KMS-11 (cell line): ENCODE data around the gene RBM6.

Experiments
- H2AFZ ChIP-seq: fragments of 200-600 bp; sonication (generic); 2 replicates; pipeline ENCODE4 v1.6.1; 2016; ENCODE audit warnings: antibody characterized with exemption, mixed run types, low read depth
- H3K27ac ChIP-seq: fragments of 200-600 bp; sonication (generic); 2 replicates; pipeline ENCODE4 v1.6.1; 2016; ENCODE audit warnings: mild to moderate bottlenecking, mixed run types
- H3K27me3 ChIP-seq: fragments of 200-600 bp; sonication (generic); 2 replicates; pipeline ENCODE4 v1.6.1; 2017; ENCODE audit warnings: mild to moderate bottlenecking, low read depth, mixed run types, moderate library complexity; ENCODE audit not compliant: insufficient read depth
- H3K36me3 ChIP-seq: fragments of 200-600 bp; sonication (generic); 2 replicates; pipeline ENCODE4 v1.6.1; 2017; ENCODE audit warnings: mild to moderate bottlenecking, mixed run types; ENCODE audit not compliant: insufficient read depth
- H3K4me1 ChIP-seq: fragments of 200-600 bp; sonication (generic); 2 replicates; pipeline ENCODE4 v1.6.1; 2016; ENCODE audit warnings: mild to moderate bottlenecking, low read depth, mixed run types; ENCODE audit not compliant: poor library complexity, severe bottlenecking
- H3K4me2 ChIP-seq: fragments of 200-600 bp; sonication (generic); 2 replicates; pipeline ENCODE4 v1.7.0; 2016; ENCODE audit warnings: mild to moderate bottlenecking, mixed run types
- H3K4me3 ChIP-seq: fragments of 200-600 bp; sonication (generic); IDR thresholded peaks from 2 replicates; pipeline ENCODE4 v1.6.1; 2017; ENCODE audit warnings: low read depth, low read length, mixed read lengths; ENCODE audit not compliant: insufficient read depth
- H3K79me2 ChIP-seq: fragments of 200-600 bp; sonication (generic); 2 replicates; pipeline ENCODE4 v1.6.1; 2016; ENCODE audit warnings: low read depth, mixed run types; ENCODE audit not compliant: insufficient read depth
- H3K9ac ChIP-seq: fragments of 200-600 bp; sonication (generic); 2 replicates; pipeline ENCODE4 v1.6.1; 2016; ENCODE audit warnings: mild to moderate bottlenecking, mixed run types
- H4K20me1 ChIP-seq: fragments of 200-600 bp; sonication (generic); 2 replicates; pipeline ENCODE4 v1.6.1; 2016; ENCODE audit warnings: mild to moderate bottlenecking, mixed run types; ENCODE audit not compliant: insufficient read depth
- TF ChIP-seq, protein P1 (sequence below): fragments of 200-600 bp; sonication (generic); conservative IDR thresholded peaks from 2 replicates; pipeline ENCODE4 v1.6.1; 2017; ENCODE audit warnings: low read depth, mild to moderate bottlenecking, antibody characterized with exemption, low read length, moderate library complexity, mixed read lengths

RBM6 gene

DNA sequence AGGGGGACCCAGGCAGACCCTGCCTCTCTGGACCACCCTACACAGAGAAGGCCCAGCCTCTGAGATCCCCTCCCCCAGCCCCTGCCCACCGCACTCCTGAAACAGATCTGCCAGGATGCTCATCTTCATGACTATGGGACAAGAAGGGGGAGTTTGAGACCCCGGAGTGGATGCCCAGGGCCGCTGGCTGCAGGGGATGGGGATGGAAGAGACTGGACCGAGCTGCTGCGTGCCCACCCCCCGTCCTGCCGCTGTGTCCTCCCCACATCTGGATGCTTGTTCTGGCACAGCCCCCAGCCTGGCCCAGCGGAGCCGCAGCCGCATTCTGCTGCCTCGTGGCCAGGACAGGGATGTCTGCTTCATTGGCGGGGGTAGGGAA lies 184.8 kb downstream of the RBM6 start:
- H2AFZ ChIP-seq = no peak overlapping the region
- H3K79me2 ChIP-seq = no peaks in the 10 kb centered on the region

DNA sequence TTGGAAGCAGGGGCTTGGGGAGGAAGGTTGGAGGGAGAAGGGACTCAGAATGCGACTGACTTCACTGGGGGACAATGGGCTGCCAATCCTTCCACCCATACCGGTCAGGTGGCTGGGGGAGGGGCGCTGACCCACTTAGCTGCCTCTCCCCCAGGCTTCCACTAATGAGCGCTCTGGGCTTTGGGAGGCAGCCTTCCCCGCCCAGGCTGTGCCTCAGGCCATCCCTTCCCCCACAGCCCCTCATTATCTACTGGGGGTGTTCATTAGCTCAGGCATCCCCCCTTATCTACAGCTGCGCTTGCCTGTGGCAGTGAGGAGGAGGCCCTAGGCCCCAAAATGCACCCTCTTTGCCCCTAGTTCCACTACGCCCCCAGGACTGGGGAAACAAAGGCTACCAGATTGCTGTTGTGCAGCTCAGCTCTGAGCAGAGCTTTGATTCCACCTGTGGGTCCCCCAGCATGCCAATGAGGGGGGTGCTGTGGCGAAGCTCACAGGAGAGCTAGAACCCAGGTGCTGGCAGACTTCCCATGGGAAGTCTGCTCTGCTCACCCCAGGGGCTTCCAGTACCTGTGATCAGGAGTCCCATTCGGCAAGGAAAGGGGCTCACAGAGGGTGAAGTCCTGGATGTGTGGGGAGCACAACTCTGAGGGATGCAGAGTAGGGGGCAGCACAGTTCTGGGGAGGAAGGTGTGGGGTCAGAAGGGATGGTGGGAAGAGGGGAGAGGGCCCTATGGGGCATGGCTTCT lies 185.8 kb downstream of the RBM6 start:
- Histone ChIP-seq H4K20me1 (no peaks in the 10 kb centered on the region), H3K4me1 (no peaks in the 10 kb centered on the region), H3K9ac (no peak overlapping the region), H2AFZ (no peak overlapping the region), H3K27me3 (no peaks in the 10 kb centered on the region), H3K27ac (no peak overlapping the region), H3K4me2 (no peak overlapping the region), H3K4me3 (no peak overlapping the region), H3K79me2 (no peaks in the 10 kb centered on the region), H3K36me3 (no peaks in the 10 kb centered on the region)
- TF ChIP-seq, protein P1, sequence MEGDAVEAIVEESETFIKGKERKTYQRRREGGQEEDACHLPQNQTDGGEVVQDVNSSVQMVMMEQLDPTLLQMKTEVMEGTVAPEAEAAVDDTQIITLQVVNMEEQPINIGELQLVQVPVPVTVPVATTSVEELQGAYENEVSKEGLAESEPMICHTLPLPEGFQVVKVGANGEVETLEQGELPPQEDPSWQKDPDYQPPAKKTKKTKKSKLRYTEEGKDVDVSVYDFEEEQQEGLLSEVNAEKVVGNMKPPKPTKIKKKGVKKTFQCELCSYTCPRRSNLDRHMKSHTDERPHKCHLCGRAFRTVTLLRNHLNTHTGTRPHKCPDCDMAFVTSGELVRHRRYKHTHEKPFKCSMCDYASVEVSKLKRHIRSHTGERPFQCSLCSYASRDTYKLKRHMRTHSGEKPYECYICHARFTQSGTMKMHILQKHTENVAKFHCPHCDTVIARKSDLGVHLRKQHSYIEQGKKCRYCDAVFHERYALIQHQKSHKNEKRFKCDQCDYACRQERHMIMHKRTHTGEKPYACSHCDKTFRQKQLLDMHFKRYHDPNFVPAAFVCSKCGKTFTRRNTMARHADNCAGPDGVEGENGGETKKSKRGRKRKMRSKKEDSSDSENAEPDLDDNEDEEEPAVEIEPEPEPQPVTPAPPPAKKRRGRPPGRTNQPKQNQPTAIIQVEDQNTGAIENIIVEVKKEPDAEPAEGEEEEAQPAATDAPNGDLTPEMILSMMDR = no peak

More for the DNA sequence above, 184.8 kb downstream of the RBM6 start:
- H4K20me1 ChIP-seq = no peaks in the 10 kb centered on the region
- H3K4me3 ChIP-seq = no peak overlapping the region
- no peak overlapping the region for H3K27ac ChIP-seq
- H3K4me2 ChIP-seq = no peak overlapping the region
- H3K9ac ChIP-seq = no peak overlapping the region
- TF ChIP-seq, protein P1 = no peak
- H3K27me3 ChIP-seq = no peaks in the 10 kb centered on the region
- H3K4me1 ChIP-seq = no peaks in the 10 kb centered on the region
- no peaks in the 10 kb centered on the region for H3K36me3 ChIP-seq

DNA sequence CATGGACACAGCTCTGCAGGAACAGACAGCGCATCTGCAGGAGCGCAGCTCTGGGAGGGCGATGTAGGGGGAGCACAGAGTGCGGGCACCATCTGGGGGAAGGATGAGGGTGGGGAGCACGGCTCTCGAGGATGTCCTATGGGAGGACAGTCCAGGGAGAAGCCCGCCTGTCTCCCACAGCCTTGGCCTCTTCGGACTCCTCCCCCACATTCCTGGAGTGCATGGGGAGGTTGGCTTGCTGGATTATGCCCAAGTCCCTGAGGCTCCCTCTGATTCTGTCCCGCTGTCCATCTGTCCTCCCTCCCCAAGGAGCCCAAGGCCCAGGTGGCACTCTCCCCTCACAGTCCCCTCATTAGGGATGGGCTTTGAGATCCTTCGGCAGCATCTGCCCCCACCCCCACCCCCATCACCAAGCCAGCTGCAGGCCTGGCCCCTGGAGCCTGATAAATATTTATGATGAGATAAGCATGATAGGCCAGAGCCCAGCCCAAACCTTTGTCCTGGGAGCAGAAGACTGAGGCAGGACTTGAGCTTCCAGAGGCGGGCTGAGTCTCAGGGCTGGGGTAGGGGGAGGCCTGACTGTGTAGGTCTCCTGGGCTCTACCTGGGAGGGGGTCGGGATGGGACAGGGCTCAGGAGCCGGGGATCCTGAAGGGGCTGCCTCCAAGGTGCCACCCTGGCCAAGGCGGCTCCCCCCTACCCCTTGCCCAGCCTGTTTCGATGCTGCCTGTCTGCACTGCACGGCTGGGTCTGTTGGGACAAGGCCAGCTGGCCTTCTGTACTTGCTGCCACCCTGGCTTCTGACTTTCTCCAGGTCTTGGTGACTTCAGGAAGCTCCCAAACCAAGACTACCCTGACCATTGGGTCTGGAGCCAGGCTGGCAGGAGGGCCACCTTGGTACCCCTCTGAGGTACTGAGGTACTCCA lies 186.6 kb downstream of the RBM6 start:
- no peaks in the 10 kb centered on the region for H4K20me1 ChIP-seq
- no peak overlapping the region for H3K4me2 ChIP-seq
- no peaks in the 10 kb centered on the region for H3K4me1 ChIP-seq
- no peaks in the 10 kb centered on the region; the same call in 1 of the 2 replicates for H3K27me3 ChIP-seq
- no peaks in the 10 kb centered on the region for H3K79me2 ChIP-seq
- no peak overlapping the region for H3K27ac ChIP-seq
- TF ChIP-seq, protein P1 = no peak
- H3K36me3 ChIP-seq = no peaks in the 10 kb centered on the region
- H3K4me3 ChIP-seq = no peak overlapping the region
- no peak overlapping the region for H3K9ac ChIP-seq
- no peak overlapping the region for H2AFZ ChIP-seq
